Astrocyte of the cerebellum (primary cell): ENCODE data around the gene EIF4G3.
"Not testable (repeated sequence)": the region's sequence is repeated elsewhere in the genome, so short reads cannot be mapped to it uniquely, and the experiment has no call there.

Experiments
- DNase-seq: peaks from one replicate; pipeline ENCODE4 v3.0.0-alpha.2; 2011; ENCODE audit warnings: low read depth
- H3K4me3 ChIP-seq: 2 replicates; pipeline ENCODE4 v1.5.1; 2011; ENCODE audit warnings: mild to moderate bottlenecking, low read depth, low read length, moderate library complexity
- in situ Hi-C: cut with HindIII; loops from 2 replicates; pipeline ENCODE4 v1.10.0; 2017; ENCODE audit warnings: low sequenced_read_pairs
- TF ChIP-seq, protein P1 (sequence below): IDR thresholded peaks from 2 replicates; pipeline ENCODE4 v1.5.1; 2012; ENCODE audit warnings: low read length, low read depth, moderate library complexity, mild to moderate bottlenecking; ENCODE audit errors: missing control alignments

The EIF4G3 gene

DNA sequence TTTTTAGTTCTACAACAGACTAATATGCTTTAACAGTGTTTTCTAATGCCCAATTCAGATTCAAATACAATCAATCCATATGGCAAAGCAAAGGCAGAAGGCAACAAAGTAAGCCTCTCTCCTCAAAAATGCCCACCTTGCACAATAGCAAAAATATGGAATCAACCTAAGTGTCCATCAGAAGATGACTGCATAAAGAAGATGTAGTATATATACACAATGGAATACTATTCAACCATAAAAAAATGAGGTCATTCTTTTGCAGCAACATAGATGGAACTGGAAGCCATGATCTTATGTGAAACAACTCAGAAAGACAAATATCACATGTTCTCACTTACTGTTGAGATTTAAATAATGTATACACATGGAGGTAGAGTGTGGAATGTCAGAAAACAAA, 80.7 kb downstream of the EIF4G3 start:
- in situ Hi-C loops = no loop called here
- DNase-seq = no peak
- H3K4me3 ChIP-seq = no peak overlapping the region
- TF ChIP-seq, protein P1, sequence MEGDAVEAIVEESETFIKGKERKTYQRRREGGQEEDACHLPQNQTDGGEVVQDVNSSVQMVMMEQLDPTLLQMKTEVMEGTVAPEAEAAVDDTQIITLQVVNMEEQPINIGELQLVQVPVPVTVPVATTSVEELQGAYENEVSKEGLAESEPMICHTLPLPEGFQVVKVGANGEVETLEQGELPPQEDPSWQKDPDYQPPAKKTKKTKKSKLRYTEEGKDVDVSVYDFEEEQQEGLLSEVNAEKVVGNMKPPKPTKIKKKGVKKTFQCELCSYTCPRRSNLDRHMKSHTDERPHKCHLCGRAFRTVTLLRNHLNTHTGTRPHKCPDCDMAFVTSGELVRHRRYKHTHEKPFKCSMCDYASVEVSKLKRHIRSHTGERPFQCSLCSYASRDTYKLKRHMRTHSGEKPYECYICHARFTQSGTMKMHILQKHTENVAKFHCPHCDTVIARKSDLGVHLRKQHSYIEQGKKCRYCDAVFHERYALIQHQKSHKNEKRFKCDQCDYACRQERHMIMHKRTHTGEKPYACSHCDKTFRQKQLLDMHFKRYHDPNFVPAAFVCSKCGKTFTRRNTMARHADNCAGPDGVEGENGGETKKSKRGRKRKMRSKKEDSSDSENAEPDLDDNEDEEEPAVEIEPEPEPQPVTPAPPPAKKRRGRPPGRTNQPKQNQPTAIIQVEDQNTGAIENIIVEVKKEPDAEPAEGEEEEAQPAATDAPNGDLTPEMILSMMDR = no peak

DNA sequence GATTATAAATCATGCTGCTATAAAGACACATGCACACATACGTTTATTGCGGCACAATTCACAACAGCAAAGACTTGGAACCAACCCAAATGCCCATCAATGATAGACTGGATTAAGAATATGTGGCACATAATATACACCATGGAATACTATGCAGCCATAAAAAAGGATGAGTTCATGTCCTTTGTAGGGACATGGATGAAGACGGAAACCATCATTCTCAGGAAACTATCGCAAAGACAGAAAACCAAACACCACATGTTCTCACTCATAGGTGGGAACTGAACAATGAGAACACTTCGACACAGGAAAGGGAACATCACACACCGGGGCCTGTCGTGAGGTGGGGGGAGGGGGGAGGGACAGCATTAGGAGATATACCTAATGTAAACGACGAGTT, 82.4 kb downstream of the EIF4G3 start:
- DNase-seq, in situ Hi-C loops: not testable (repeated sequence)

DNA sequence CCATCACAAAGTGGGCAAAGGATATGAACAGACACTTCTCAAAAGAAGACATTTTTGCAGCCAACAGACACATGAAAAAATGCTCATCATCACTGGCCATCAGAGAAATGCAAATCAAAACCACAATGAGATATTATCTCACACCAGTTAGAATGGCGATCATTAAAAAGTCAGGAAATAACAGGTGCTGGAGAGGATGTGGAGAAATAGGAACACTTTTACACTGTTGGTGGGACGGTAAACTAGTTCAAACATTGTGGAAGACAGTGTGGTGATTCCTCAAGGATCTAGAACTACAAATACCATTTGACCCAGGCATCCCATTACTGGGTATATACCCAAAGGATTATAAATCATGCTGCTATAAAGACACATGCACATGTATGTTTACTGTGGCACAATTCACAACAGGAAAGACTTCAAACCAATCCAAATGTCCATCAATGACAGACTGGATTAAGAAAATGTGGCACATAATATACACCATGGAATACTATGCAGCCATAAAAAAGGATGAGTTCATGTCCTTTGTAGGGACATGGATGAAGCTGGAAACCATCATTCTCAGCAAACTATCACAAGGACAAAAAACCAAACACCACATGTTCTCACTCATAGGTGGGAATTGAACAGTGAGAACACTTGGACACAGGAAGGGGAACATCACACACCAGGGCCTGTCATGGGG, 83.3 kb downstream of the EIF4G3 start:
- in situ Hi-C loops, DNase-seq, H3K4me3 ChIP-seq: not testable (repeated sequence)

More for the DNA sequence above, 82.4 kb downstream of the EIF4G3 start:
- H3K4me3 ChIP-seq = not testable (repeated sequence)

DNA sequence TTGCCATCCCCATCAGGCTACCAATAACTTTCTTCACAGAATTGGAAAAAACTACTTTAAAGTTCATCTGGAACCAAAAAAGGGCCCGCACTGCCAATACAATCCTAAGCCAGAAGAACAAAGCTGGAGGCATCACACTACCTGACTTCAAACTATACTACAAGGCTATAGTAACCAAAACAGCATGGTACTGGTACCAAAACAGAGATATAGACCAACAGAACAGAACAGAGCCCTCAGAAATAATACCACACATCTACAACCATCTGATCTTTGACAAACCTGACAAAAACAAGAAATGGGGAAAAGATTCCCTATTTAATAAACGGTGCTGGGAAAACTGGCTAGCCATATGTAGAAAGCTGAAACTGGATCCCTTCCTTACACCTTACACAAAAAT, 84.2 kb downstream of the EIF4G3 start:
- DNase-seq, in situ Hi-C loops, H3K4me3 ChIP-seq: not testable (repeated sequence)

DNA sequence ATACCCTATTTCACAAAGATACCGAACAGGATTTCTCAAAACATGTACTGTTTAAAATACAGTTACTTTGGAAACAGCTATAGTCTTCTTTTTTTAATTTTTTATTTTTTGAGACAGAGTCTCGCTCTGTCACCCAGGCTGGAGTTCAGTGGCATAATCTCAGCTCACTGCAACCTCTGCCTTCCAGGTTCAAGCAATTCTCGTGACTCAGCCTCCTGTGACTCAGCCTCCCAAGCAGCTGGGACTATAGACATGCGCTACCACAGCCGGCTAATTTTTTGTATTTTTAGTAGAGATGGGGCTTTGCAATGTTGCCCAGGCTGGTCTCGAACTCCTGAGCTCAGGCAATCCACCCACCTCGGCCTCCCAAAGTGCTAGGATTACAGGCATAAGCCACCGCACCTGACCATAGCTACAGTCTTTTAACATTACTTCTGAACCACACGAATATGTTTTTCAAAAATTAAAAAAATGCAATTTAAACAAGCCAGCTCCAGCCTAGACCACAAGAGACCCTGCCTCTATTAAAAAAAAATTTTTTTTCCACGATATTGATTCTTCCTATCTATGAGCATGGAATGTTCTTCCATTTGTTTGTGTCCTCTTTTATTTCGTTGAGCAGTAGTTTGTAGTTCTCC, 85.5 kb downstream of the EIF4G3 start:
- in situ Hi-C loops, H3K4me3 ChIP-seq: not testable (repeated sequence)
- DNase-seq = peak; percentile 54

DNA sequence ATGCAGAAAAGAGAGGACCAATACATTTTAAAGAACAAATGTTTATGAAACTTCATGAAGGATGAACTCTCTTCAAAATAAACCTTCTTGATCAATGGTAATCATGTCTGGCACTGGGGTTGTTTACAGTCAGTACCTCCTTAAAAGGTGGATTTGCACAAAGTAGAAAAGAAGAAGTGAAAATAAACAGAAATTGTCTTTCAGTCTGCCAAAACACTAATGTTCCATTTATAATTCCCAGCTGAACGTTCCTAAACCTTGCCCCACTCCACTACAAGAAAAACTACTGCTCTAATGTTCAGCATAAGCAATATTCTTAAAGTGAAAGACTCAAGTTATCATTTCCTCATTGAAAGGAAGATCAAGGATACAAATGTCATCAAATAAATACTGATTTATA, 86.2 kb downstream of the EIF4G3 start:
- DNase-seq = no peak
- TF ChIP-seq, protein P1 = no peak
- H3K4me3 ChIP-seq = no peak overlapping the region
- in situ Hi-C loops = no loop called here

DNA sequence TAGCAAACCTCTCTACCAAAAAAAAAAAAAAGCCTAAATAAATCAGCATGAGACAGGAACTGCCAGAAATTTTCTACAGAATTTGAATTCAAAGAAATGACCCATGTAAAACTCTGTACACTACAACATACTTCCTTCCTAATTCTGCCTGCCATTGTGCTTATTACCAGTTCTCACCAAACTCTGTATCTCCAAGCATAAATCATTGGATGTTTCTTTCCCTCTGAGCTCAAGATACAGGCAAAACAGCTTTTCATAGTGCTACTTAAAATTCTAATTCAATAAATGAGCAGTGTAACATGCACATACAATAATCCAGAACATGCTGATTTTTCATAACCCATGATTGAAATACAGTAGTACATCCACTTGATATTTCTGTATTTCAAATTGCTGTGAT, 87.0 kb downstream of the EIF4G3 start:
- TF ChIP-seq, protein P1 = no peak
- no peak overlapping the region for H3K4me3 ChIP-seq
- no peak for DNase-seq
- in situ Hi-C loops = no loop called here

DNA sequence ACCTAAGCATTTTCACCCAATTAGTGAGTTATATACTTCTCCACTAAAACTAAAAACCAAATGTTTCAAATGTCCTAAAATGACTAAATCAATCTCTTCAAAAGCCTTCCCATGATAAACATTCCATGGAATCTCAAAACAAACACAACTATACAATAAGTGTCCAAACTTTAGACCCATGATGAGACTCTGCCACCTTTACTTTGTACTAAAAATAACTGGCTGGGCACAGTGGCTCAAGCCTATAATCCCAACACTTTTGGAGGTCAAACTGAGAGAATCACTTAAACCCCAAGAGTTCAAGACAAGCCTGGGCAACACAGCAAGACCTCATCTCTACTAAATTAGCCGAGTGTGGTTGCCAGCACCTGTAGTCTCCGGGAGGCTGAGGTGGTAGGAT, 87.4 kb downstream of the EIF4G3 start:
- no peak overlapping the region for H3K4me3 ChIP-seq
- TF ChIP-seq, protein P1 = no peak
- in situ Hi-C loops = no loop called here
- DNase-seq = no peak
